GM19351 (cell line): Measurements from ENCODE around the gene MMP26.

ENCODE experiments used
- ATAC-seq: cut with Tn5 transposase; IDR thresholded peaks from one replicate; pipeline ENCODE4 v1.9.1; 2021; ENCODE audit warnings: mild to moderate bottlenecking, moderate library complexity; ENCODE audit not compliant: unreplicated experiment

MMP26 gene

GRCh38 chr11:4704054-4704789 is at the start of gene MMP26:
Gene MMP26 (plus strand): TSS chr11:4704784.
- ATAC-seq = no peak

DNA sequence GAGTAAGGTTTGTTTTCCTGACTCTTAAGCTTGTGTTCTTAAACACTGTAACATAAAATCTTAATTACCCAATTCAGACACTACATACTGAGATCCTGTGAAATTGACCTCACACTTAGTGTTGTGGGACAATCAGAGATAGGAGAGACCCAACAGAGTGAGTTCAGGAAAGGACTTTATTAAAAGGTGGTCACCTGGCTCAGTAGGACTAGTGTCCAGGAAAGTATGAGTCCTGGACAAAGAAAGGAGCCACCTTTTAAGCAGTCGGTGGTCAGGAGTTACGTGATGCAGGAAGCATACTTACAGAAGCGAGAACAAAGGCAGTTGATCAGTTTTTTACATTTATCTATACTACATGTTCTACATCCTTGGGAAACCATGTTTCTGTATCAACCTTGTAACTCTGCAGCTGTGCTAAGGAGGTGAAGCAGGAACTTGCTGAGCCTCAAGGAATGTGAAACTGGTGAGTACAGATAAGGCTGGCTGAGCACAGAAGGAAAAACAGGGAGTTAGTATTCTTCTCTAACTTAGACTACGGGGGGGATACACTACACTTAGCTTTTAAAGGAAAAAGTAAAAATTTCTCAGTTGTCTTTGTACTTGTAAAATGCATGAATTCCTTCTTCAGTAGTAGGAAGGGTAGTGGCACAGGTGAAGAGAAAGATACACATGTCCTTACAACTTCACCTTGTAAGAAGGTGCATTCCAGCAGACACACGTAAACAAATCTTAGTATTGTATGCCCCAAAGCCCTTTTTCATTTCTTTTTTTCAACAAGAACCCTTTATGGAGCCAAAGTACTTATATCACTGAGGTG is 45.7 kb upstream of the MMP26 start:
- no peak for ATAC-seq

GRCh38 chr11:4662876-4663275 is 41.7 kb upstream of the MMP26 start:
- no peak for ATAC-seq

GRCh38 chr11:4664183-4664582 is 40.4 kb upstream of the MMP26 start:
- no peak for ATAC-seq

DNA sequence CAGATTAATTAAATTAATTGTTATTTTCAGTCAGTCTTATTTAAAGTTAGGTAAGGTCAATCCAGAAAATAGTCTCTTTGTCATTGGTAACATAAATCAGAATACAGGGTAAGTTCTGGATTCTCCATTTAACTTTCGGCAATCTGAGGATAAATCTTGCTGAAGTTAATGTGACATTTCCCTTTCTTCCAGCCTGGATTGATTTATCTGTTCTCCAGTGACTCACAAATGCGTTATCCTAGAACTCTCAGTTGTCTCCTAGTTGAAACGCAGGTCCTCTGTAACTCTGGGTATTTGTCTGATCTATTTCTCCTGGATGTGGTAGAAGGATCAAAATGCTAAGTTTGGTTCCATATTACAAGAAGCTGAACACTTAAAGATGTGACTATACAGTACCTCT is 39.8 kb upstream of the MMP26 start:
- no peak for ATAC-seq

GRCh38 chr11:4665424-4665823 is 39.2 kb upstream of the MMP26 start:
- no peak for ATAC-seq

DNA sequence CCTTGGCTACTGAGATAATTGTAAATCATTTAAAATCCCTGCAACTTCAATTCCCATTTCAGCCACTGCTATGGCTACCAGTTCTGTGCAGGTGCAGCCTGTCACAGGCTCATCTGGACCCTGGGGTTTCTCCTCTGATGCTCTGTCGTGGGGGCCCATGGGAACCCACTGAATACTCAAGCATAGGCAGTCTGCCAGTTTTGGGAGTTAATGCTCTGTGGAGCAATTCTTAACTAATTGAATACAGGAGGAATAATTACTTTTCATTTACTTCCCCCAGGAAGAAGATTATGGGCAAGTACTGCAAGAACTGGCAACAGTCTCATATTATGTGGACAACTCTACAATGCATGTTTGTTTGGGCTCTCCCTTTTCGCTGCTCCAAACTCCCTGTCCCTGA is 32.8 kb upstream of the MMP26 start:
- no peak for ATAC-seq

GRCh38 chr11:4672470-4672869 is 32.1 kb upstream of the MMP26 start:
- no peak for ATAC-seq

DNA sequence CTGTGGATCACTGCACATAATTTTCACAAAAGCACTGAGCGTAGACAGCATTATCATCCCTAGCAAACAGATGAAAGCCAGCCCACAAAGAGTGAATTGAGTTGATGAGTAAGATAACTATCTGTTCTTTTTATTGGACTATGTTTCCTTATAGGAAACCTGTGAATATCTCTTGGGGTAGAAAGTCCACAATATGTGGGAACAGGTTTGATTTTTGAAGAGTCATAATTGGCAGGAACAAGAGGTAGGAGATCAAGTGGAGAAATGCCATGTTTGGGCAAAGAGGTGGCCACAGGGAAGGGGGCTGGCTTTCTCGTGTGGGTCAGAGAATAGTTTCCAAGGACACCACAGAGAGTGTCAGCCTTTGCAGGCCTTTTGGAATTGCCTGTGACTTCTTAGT is 30.8 kb upstream of the MMP26 start:
- ATAC-seq = no peak

GRCh38 chr11:4677948-4678347 is 26.6 kb upstream of the MMP26 start:
- ATAC-seq = peak; percentile 57

DNA sequence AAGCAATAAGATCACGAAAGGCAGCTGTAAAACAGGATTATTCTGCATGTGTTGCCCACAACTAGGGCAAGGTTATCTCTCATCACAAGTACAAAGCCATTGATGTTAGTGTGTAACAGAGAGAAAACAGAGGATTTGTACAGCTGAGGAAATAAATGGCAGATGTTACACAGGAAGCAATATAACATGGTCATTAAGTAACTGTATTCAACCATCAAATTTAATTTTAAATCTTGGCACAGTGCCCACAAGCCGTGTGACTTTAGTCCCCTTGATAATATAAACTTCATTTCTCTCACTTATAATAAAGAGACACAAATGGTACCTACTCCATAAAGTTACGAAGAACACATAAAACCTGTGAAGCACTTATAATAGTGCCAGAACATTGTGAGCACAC is 24.2 kb upstream of the MMP26 start:
- no peak for ATAC-seq

DNA sequence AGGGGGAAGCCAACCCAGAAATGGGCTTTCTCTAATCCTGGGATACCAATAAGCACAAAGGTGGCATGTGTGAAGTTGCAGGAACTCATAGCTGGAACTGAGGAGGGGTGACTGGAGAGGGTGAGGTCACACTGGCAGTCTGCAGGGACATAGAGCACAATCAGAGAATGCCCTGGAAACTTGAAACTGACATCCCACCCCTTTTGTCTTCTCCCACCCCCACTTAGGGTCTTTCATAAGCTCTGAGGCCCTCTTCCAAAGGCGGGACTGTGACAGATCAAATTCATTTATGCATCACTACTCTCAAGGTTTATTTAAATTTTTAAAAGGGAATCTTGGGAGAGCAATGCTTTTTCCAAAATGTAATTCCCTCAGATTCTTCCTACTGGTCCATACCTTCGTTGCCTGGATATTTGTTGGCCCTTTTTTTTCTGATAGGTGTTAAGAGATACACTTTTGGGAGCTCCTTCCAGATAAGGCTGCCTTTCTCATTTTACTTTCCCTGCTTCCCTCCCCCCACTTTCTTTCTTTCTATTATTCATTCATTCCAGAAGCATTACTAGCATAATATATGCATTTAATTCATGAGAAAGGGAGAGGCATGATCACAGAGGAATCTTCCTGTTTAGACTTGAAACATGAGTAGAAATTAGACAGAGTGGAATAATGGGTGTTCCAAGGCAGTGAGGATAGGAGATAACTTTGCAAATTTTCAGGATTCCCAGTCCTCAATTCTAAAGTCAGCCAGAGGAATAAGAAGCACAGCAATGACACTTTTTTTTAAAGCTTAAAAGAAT is 21.8 kb upstream of the MMP26 start:
- ATAC-seq = no peak

- no peak for ATAC-seq
These were observed 19.8 kb upstream of the MMP26 start for GRCh38 chr11:4684631-4685285.

DNA sequence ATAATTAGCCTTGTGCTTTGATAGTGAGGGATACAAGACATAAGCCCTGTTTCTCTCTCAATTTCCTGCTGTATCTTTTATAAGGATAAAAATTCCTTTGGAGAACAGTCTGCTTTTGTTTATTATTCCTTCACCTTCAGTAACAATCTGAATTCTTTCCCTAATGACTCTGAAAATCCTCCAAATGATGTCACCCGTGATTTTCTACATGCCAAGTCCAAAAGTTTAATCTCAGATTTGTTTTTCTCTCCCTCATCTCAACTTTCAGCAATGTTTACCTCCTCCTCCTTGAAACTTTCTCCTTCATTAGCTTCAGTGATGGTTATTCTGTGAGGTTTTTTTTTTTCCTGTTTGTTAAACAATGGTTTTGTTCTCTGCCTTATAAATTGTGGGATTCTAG is 9.1 kb upstream of the MMP26 start:
- ATAC-seq = no peak

DNA sequence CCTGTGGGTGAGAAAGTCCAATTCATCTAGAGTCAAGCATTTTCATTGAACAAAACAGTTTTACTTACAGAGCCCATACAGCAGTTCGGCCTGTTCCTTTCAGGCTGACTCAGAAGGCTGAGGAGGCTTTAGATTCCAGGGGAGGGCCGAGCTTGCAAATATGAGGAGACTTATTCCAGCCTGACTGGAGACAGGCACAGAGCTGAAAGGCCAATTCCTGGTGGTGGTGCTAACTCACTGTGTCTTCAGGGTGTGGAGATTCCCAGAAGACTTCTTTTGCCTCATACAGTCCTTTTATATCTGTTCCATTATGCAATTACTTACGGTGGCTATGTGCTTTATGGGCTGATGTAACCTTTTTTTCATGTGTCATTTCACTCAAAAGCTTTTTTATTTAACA is 7.0 kb upstream of the MMP26 start, which contains the start of gene OR51E2:
Gene OR51E2 (minus strand): TSS at position 269 of the 400 bp plus-strand sequence. CDS start 15,142 bp downstream, outside the sequence.
- no peak for ATAC-seq

DNA sequence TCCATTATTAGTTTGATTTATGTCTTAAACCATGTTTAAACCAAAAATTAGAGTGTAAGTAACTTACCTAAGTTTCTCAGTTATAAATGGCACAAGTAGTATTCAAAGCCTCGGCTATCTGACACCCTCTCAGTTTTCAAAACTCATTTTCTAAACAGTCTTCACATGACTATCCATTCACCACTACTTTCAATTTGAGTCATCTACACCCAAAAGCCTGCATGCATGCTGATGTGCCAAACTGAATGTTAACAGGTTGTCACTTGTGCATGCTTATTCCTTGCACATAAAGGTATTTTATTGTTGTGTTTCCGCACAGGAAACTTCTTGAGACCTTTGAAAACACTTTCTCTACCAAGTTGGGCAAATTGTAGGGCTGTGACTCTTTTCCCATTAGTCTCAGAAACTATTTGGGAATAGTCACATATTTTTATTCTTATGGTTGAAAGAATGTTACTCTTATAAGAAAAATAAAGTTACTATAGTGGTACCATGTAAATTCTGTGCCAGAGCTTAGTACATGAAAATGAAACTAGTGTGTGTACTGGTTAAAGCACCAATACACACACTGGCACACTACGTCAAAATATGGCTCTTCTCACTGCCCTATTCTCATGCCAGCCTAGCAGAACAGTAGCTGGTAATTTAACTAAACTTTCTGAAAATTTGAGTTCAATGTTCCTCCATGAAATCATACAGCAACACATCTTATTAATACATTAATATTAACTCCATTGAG is 4.7 kb upstream of the MMP26 start:
- peak; percentile 96 for ATAC-seq

DNA sequence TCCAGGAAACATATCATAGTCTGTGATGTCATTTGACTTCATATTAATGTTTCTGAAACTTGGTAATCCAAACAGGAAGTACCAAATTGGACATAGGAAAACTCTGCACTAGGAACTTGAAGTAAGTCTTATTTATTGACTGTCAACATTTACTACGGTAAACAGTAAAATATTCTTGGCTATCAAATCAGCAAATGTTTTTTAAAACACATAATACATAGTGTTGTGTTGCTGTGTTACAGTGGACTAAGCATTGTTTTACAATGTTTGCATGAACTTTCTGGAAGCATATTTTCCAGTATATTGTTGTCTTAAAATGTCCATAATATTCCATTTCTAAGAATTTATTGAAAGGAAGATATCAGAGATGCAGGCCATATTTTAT is 4.2 kb upstream of the MMP26 start:
- no peak for ATAC-seq

- ATAC-seq = no peak
These were observed 278 bp downstream of the MMP26 start for GRCh38 chr11:4704790-4705334.

GRCh38 chr11:4713241-4713640 is 8.7 kb downstream of the MMP26 start:
- ATAC-seq = no peak

DNA sequence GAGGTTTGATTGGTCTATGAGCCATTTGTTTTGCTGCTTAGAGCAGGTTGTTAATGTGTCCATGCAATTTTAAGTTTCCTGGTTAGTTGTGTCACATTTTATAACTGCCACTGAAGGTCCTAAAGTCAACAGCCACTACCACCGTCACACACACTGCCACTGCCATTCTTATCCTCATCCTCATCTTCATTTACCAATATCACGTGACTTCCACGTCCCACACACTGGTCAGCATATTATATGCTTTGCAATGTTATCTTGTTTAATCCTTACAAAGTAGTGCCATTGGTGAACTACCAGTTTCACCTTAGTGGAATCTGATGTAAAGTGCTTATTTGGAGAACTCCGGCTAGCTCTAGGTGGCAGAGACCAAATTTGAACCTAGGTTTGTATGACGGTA is 9.7 kb downstream of the MMP26 start:
- ATAC-seq = no peak
